ENCODE measurements around the gene KCNQ1. TPM values are rescaled to one million over a fixed set of nuclear protein-coding genes. Genes with fewer than 3 reads are reported as not detected.

KCNQ1 gene
- total and polyA plus RNA-seq, 9 donors, result 1.4 to 17.2 (median 3.8) TPM

- no peak for TF ChIP-seq CTCF (IDR thresholded peaks at IDR 0.05)
- TF ChIP-seq POLR2A (IDR thresholded peaks at IDR 0.05), result no peak
- no peak for TF ChIP-seq EP300 (IDR thresholded peaks at IDR 0.05)
- intact Hi-C loops (cut with DNase I), result loop anchor here in 3 of 4 donors (5.0 to 10.0 kb wide), 4 partner anchors 104 to 334 kb away; partner anchors contain the start of genes C11orf21 (in 2 of the 3) and TSPAN32 (in 2 of the 3)
- Histone ChIP-seq H3K27me3 (no peaks in the 10 kb centered on the region), H3K4me3 (no peak overlapping the region), H3K27ac (no peak overlapping the region), H3K9me3 (no peaks in the 10 kb centered on the region), H3K4me1 (ENCODE audit: insufficient read depth) (peaks cover 7% of the 10 kb centered on the region), H3K36me3 (no peaks in the 10 kb centered on the region)
- DNase-seq, result peak in 4 of 5 donors; percentile 6 to 25 (median 12)
- 73 to 85% (median 77%) methylated on average over 18 of the region's 18 CpGs for WGBS, 3 donors
These were observed 83.7 kb downstream of the KCNQ1 start for GRCh38 chr11:2528301-2529050.

GRCh38 chr11:2529173-2529572 is 84.4 kb downstream of the KCNQ1 start:
- intact Hi-C loops (cut with DNase I), result loop anchor here in 3 of 4 donors (5.0 to 10.0 kb wide), 4 partner anchors 104 to 334 kb away; partner anchors contain the start of genes C11orf21 (in 2 of the 3) and TSPAN32 (in 2 of the 3)
- no peaks in the 10 kb centered on the region for H3K27me3 ChIP-seq
- H3K36me3 ChIP-seq, result no peaks in the 10 kb centered on the region
- no peak overlapping the region for H3K4me3 ChIP-seq
- whole genome bisulfite sequencing, 3 donors, result 77 to 84% (median 78%) methylated on average over 10 of the region's 10 CpGs
- TF ChIP-seq POLR2A (IDR thresholded peaks at IDR 0.05) (no peak), CTCF (IDR thresholded peaks at IDR 0.05) (no peak), EP300 (IDR thresholded peaks at IDR 0.05) (no peak)
- no peaks in the 10 kb centered on the region for H3K9me3 ChIP-seq
- peak; percentile 0 to 21 (median 8) for DNase-seq
- H3K4me1 ChIP-seq (ENCODE audit: insufficient read depth), result peaks cover 7% of the 10 kb centered on the region
- no peak overlapping the region for H3K27ac ChIP-seq

- no peak for TF ChIP-seq POLR2A (IDR thresholded peaks at IDR 0.05)
- no peak for TF ChIP-seq EP300 (IDR thresholded peaks at IDR 0.05)
- no peak for TF ChIP-seq CTCF (IDR thresholded peaks at IDR 0.05)
- no peak overlapping the region for H3K4me3 ChIP-seq
- DNase-seq, result peak in 4 of 5 donors; percentile 9 to 30 (median 16)
- H3K4me1 ChIP-seq (ENCODE audit: insufficient read depth), result peaks cover 7% of the 10 kb centered on the region
- no peak overlapping the region for H3K27ac ChIP-seq
- WGBS, 3 donors, result 71 to 76% (median 73%) methylated on average over 14 of the region's 14 CpGs
- intact Hi-C loops (cut with DNase I), result loop anchor here (5.0 to 10.0 kb wide), 6 partner anchors 105 to 565 kb away; partner anchors contain the start of genes C11orf21 (in 2 of the 4), KCNQ1OT1 (in 2 of the 4) and TSPAN32 (in 2 of the 4)
- no peaks in the 10 kb centered on the region for H3K36me3 ChIP-seq
- H3K27me3 ChIP-seq, result no peaks in the 10 kb centered on the region
- H3K9me3 ChIP-seq, result no peaks in the 10 kb centered on the region
These were observed 84.8 kb downstream of the KCNQ1 start for GRCh38 chr11:2529636-2530035.

- Histone ChIP-seq H3K4me3 (no peak overlapping the region), H3K36me3 (no peaks in the 10 kb centered on the region), H3K27ac (no peak overlapping the region), H3K27me3 (no peaks in the 10 kb centered on the region), H3K9me3 (no peaks in the 10 kb centered on the region), H3K4me1 (ENCODE audit: insufficient read depth) (peaks cover 7% of the 10 kb centered on the region)
- intact Hi-C loops (cut with DNase I), result loop anchor here in 2 of 4 donors (10.0 kb wide), 2 partner anchors 165 to 565 kb away; partner anchors contain the start of gene KCNQ1OT1 (in 2 of the 2)
- 81 to 91% (median 85%) methylated on average over 15 to 17 of the region's 17 CpGs for WGBS, 3 donors
- TF ChIP-seq CTCF (IDR thresholded peaks at IDR 0.05) (no peak), POLR2A (IDR thresholded peaks at IDR 0.05) (no peak), EP300 (IDR thresholded peaks at IDR 0.05) (no peak)
- DNase-seq, result peak in 4 of 5 donors; percentile 16 to 42 (median 25)
These were observed 85.5 kb downstream of the KCNQ1 start for GRCh38 chr11:2530131-2530854.
